ENCODE data around the gene POLR1A. TPM values are rescaled to one million over a fixed set of nuclear protein-coding genes. Genes with fewer than 3 reads are reported as not detected.

The POLR1A gene
- total RNA-seq (10 to 100 TPM; 17.7 to 19.2 TPM), total RNA-seq (58.0 to 72.4 reads per million in 2 donors)

GRCh38 chr2:86105252-86105968 lies at the start of gene POLR1A:
TSS of gene POLR1A (minus strand) at chr2:86105886. CDS start at chr2:86105776, 110 bp downstream.
- Mint-ChIP-seq H3K27me3 (no peaks in the 10 kb centered on the region), H3K36me3 (ENCODE audit: low read depth) (peaks cover 9% of the 10 kb centered on the region), H3K4me3 (peak within 1 kb of the TSS; percentile 98), H3K4me1 (peaks cover 45% of the 10 kb centered on the region), H3K27ac (peak within 1 kb of the TSS; percentile 100)
- no peaks in the 10 kb centered on the region for H3K9me3 ChIP-seq (ENCODE audit: control insufficient read depth, low read length, poor library complexity, severe bottlenecking)
- ATAC-seq (peak; percentile 82), DNase-seq (peak; percentile 66 to 73 (median 70))

DNA sequence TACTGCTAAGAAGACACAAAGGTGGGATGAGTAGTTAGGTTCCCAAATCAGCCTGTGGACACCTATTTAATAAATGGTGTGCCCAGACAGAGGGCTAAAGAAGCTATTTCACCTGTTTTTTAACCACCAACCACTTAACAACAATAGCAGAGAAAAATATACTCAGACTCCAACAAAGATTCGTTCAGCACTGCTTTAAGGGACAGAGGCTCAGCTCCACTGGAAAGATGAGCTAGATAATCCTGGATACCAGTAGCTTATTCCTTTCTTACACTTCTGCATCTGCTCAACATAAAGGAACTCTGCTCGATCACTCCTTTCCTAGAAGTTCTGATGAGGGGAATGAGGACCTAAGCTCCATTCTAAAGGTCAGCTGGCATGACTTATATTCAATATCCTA lies 44.8 kb upstream of the POLR1A start:
- H3K27ac Mint-ChIP-seq, result peak overlapping the region; percentile 85
- ATAC-seq, result no peak
- H3K4me1 Mint-ChIP-seq, result peaks cover 13% of the 10 kb centered on the region
- H3K27me3 Mint-ChIP-seq, result no peaks in the 10 kb centered on the region
- H3K9me3 ChIP-seq (ENCODE audit: control insufficient read depth, low read length, poor library complexity, severe bottlenecking), result no peaks in the 10 kb centered on the region
- peaks cover 13% of the 10 kb centered on the region for H3K36me3 Mint-ChIP-seq (ENCODE audit: low read depth)
- no peak for DNase-seq
- no peak overlapping the region for H3K4me3 Mint-ChIP-seq

- peaks cover 12% of the 10 kb centered on the region for H3K36me3 Mint-ChIP-seq (ENCODE audit: low read depth)
Observed at GRCh38 chr2:86147793-86148192, 42.1 kb upstream of the POLR1A start.

GRCh38 chr2:86143926-86144685 lies 38.4 kb upstream of the POLR1A start:
- H3K27ac Mint-ChIP-seq, result no peak overlapping the region
- H3K36me3 Mint-ChIP-seq (ENCODE audit: low read depth), result peaks cover 3% of the 10 kb centered on the region
- no peaks in the 10 kb centered on the region for H3K27me3 Mint-ChIP-seq
- ATAC-seq, result no peak
- H3K4me3 Mint-ChIP-seq, result no peak overlapping the region
- DNase-seq, result no peak
- H3K9me3 ChIP-seq (ENCODE audit: control insufficient read depth, low read length, poor library complexity, severe bottlenecking), result no peaks in the 10 kb centered on the region
- H3K4me1 Mint-ChIP-seq, result peaks cover 12% of the 10 kb centered on the region

More at GRCh38 chr2:86147793-86148192, 42.1 kb upstream of the POLR1A start:
- peak overlapping the region; percentile 63 for H3K27ac Mint-ChIP-seq
- DNase-seq, result no peak
- H3K27me3 Mint-ChIP-seq, result no peaks in the 10 kb centered on the region
- H3K9me3 ChIP-seq (ENCODE audit: control insufficient read depth, low read length, poor library complexity, severe bottlenecking), result no peaks in the 10 kb centered on the region
- H3K4me1 Mint-ChIP-seq, result peaks cover 8% of the 10 kb centered on the region
- no peak for ATAC-seq
- no peak overlapping the region for H3K4me3 Mint-ChIP-seq

- H3K9me3 ChIP-seq (ENCODE audit: control insufficient read depth, low read length, poor library complexity, severe bottlenecking), result no peaks in the 10 kb centered on the region
- H3K4me1 Mint-ChIP-seq, result peaks cover 16% of the 10 kb centered on the region
- ATAC-seq, result no peak
- H3K36me3 Mint-ChIP-seq (ENCODE audit: low read depth), result peaks cover 3% of the 10 kb centered on the region
- H3K27me3 Mint-ChIP-seq, result no peaks in the 10 kb centered on the region
- no peak for DNase-seq
- no peak overlapping the region for H3K27ac Mint-ChIP-seq
- H3K4me3 Mint-ChIP-seq, result no peak overlapping the region
Observed at GRCh38 chr2:86143307-86143706, 37.6 kb upstream of the POLR1A start.

- Mint-ChIP-seq H3K4me1 (peaks cover 16% of the 10 kb centered on the region), H3K27me3 (no peaks in the 10 kb centered on the region), H3K4me3 (no peak overlapping the region), H3K36me3 (ENCODE audit: low read depth) (peaks cover 3% of the 10 kb centered on the region), H3K27ac (no peak overlapping the region)
- ATAC-seq (no peak), DNase-seq (no peak)
- H3K9me3 ChIP-seq (ENCODE audit: control insufficient read depth, low read length, poor library complexity, severe bottlenecking), result no peaks in the 10 kb centered on the region
Observed at GRCh38 chr2:86142436-86143257, 37.0 kb upstream of the POLR1A start.

DNA sequence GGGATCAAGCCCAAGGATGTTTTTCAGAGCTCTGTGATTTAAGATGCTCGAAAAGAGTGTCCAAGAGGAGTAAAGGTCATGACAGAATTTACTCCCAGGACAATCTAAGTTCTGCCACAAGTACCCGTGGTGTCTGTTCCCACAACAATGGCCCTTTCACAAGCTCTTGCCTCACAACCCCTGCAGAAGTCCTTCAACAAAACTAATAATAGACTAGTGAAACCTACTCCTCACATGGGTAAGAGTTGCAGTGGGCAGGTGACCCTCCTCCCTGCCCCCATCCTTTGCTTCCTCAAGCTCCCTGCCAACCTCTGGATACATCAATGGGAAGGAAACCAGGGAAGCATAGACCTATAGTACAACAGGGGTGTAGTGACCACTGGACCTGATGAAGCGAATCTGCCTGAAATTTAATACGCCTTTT lies 35.3 kb upstream of the POLR1A start:
- H3K27ac Mint-ChIP-seq, result peak overlapping the region; percentile 84

DNA sequence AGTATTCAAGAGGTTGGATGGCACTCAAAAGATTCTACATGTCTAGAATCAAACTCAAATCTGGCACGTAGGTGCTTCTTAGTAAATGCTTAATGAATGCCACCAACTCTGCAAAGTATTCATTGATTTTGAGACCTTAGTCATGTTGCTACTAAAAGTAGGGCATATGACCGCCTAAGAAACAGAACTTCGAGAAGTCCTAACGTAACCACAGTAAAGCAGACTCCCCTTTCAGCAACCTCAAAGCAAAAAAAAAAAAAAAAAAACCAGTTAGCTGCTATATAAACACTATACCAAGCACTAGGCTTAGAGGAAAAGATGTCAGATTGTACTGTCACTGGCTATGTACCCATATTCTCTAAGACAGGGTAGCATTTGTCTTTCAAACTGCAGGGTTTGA lies 34.3 kb upstream of the POLR1A start:
- H3K27ac Mint-ChIP-seq, result peak overlapping the region; percentile 84
- peaks cover 16% of the 10 kb centered on the region for H3K4me1 Mint-ChIP-seq

More for the DNA sequence above, 35.3 kb upstream of the POLR1A start:
- H3K4me3 Mint-ChIP-seq, result no peak overlapping the region
- no peaks in the 10 kb centered on the region for H3K9me3 ChIP-seq (ENCODE audit: control insufficient read depth, low read length, poor library complexity, severe bottlenecking)
- H3K27me3 Mint-ChIP-seq, result no peaks in the 10 kb centered on the region
- peaks cover 16% of the 10 kb centered on the region for H3K4me1 Mint-ChIP-seq
- DNase-seq, result no peak
- ATAC-seq, result no peak
- peaks cover 6% of the 10 kb centered on the region for H3K36me3 Mint-ChIP-seq (ENCODE audit: low read depth)

GRCh38 chr2:86138736-86139625 lies 33.3 kb upstream of the POLR1A start:
- Mint-ChIP-seq H3K4me1 (peaks cover 16% of the 10 kb centered on the region), H3K27me3 (no peaks in the 10 kb centered on the region), H3K27ac (peak overlapping the region; percentile 84), H3K36me3 (ENCODE audit: low read depth) (peaks cover 7% of the 10 kb centered on the region), H3K4me3 (no peak overlapping the region)
- H3K9me3 ChIP-seq (ENCODE audit: control insufficient read depth, low read length, poor library complexity, severe bottlenecking), result no peaks in the 10 kb centered on the region
- no peak for ATAC-seq
- no peak for DNase-seq

More for the DNA sequence above, 34.3 kb upstream of the POLR1A start:
- no peaks in the 10 kb centered on the region for H3K27me3 Mint-ChIP-seq
- peaks cover 7% of the 10 kb centered on the region for H3K36me3 Mint-ChIP-seq (ENCODE audit: low read depth)
- no peak for DNase-seq
- H3K4me3 Mint-ChIP-seq, result peak overlapping the region; percentile 21
- ATAC-seq, result peak; percentile 93
- H3K9me3 ChIP-seq (ENCODE audit: control insufficient read depth, low read length, poor library complexity, severe bottlenecking), result no peaks in the 10 kb centered on the region

DNA sequence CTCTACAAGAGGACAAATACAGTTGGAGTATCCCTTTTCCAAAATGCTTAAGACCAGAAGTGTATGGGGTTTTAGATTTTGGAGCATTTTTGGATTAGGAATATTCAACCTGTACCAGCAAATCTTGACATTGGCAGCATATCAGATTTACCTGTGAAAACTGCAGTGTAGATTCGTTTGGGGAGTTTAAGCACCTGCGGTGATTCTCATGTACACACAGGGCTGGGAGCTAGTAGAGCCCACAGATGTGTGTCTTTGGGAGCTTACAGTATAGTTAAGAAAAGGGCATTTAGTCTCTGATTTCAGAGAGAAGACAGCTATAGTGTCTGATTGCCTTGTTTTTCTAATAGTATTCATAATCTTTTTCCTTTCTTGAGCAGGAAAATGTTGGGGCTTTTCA lies 30.5 kb upstream of the POLR1A start:
- Mint-ChIP-seq H3K36me3 (ENCODE audit: low read depth) (peaks cover 7% of the 10 kb centered on the region), H3K4me1 (peaks cover 16% of the 10 kb centered on the region), H3K27ac (no peak overlapping the region), H3K27me3 (no peaks in the 10 kb centered on the region), H3K4me3 (no peak overlapping the region)
- ATAC-seq (no peak), DNase-seq (no peak)
- no peaks in the 10 kb centered on the region for H3K9me3 ChIP-seq (ENCODE audit: control insufficient read depth, low read length, poor library complexity, severe bottlenecking)

DNA sequence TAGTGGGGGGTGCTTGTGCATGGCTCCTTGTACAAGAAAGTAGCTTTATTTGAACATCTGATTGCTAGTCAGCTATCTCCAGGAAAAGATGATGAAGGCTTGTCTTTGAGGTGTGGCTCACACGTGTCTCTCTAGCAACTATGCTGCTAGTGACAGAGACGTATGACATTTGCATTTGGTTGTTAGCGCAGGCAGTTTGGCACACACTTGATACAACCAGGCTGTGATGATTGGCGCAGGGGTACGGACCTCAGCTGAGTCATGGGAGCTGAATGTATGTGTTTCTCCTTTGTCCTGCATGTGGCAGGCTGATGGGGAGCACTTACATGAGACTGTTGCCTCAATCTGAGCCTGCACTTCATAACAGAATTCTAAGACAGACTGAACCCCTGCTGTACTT lies 30.0 kb upstream of the POLR1A start:
- Mint-ChIP-seq H3K36me3 (ENCODE audit: low read depth) (peaks cover 7% of the 10 kb centered on the region), H3K27me3 (no peaks in the 10 kb centered on the region), H3K4me3 (no peak overlapping the region), H3K27ac (no peak overlapping the region), H3K4me1 (peaks cover 16% of the 10 kb centered on the region)
- no peak for ATAC-seq
- no peak for DNase-seq
- H3K9me3 ChIP-seq (ENCODE audit: control insufficient read depth, low read length, poor library complexity, severe bottlenecking), result no peaks in the 10 kb centered on the region

DNA sequence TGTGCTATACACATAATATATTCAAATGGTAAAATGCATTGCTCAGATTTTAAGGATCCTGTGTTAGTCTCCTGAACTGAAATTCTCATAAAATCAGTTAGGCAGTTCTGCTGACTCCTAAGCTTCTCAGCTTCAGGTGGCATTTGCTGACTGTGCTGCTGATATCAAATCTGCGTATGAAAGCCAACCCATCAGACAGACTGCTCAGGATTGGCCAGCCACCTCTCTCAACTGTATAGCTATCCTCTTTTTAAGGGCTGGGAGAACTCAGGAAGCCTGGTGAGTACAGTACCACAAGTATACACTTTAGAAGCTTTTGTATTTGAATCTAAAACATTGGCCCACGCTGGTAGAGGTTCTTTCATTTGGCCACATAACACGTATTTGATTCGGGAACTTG lies 29.0 kb upstream of the POLR1A start:
- H3K36me3 Mint-ChIP-seq (ENCODE audit: low read depth), result peaks cover 7% of the 10 kb centered on the region
- H3K9me3 ChIP-seq (ENCODE audit: control insufficient read depth, low read length, poor library complexity, severe bottlenecking), result no peaks in the 10 kb centered on the region
- ATAC-seq (no peak), DNase-seq (no peak)
- no peaks in the 10 kb centered on the region for H3K27me3 Mint-ChIP-seq
- no peak overlapping the region for H3K27ac Mint-ChIP-seq
- H3K4me1 Mint-ChIP-seq, result peaks cover 10% of the 10 kb centered on the region
- H3K4me3 Mint-ChIP-seq, result no peak overlapping the region

Data from T-helper 17 cell (primary cell).